Endothelial cell of umbilical vein (primary cell): ENCODE data around the gene ZIC4. TPM values are rescaled to one million over a fixed set of nuclear protein-coding genes. Genes with fewer than 3 reads are reported as not detected.

ENCODE experiments used
- BruUV-seq: library from RNA; stranded (reverse); fragments of 400-500 nt; replicated peaks from 2 replicates; lab custom pipeline; 2021; lab: Mats Ljungman, UMichigan
- CTCF ChIA-PET: fragments of 300-600, 350-600 bp; sonication (Branson Sonifier 250); formaldehyde crosslinking; loops from one replicate; lab custom pipeline; 2021; ENCODE audit warnings: antibody characterized with exemption, inconsistent platforms; lab: Charles Lee
- POLR2A ChIA-PET: fragments of 300-600, 350-600 bp; sonication (Branson Sonifier 250); formaldehyde crosslinking; loops from one replicate; lab custom pipeline; 2021; ENCODE audit warnings: antibody characterized with exemption, inconsistent platforms; lab: Charles Lee
- DNase-seq: peaks from one replicate; pipeline ENCODE4 v3.0.0-alpha.2; 2011; ENCODE audit warnings: low read depth, low spot score
- FAIRE-seq: peaks from 2 replicates; lab custom pipeline; 2011; peaks lifted over from hg19 to GRCh38; lab: Jason Lieb, UNC
- H2AFZ ChIP-seq: 2 replicates; pipeline ENCODE4 v1.6.0; 2012; ENCODE audit warnings: low read depth, low read length, control low read depth, inconsistent platforms
- H3K27ac ChIP-seq: 2 replicates; pipeline ENCODE4 v1.5.1; 2011; ENCODE audit warnings: low read depth, mild to moderate bottlenecking, control low read depth, low read length, moderate library complexity; ENCODE audit not compliant: insufficient read depth
- H3K27me3 ChIP-seq, 2 experiments: 2 replicates each; pipeline versions ENCODE4 v1.6.0 to v1.6.1; 2011; ENCODE audit warnings: low read length in 2 of 2, mixed read lengths in 1 of 2; ENCODE audit not compliant: control insufficient read depth in 2 of 2, insufficient read depth in 2 of 2
- H3K36me3 ChIP-seq, 2 experiments: 2 replicates in 1 of 2; 3 replicates in 1 of 2; pipeline ENCODE4 v1.5.1; 2011; ENCODE audit warnings: low read length in 2 of 2, mild to moderate bottlenecking in 1 of 2, moderate library complexity in 1 of 2; ENCODE audit not compliant: control insufficient read depth in 2 of 2, insufficient read depth in 2 of 2; ENCODE audit errors: extremely low read depth in 1 of 2
- H3K4me1 ChIP-seq: 3 replicates; pipeline ENCODE4 v1.5.1; 2011; ENCODE audit warnings: mild to moderate bottlenecking, low read length; ENCODE audit not compliant: control insufficient read depth, insufficient read depth; ENCODE audit errors: extremely low read depth
- H3K4me2 ChIP-seq: 2 replicates; pipeline ENCODE4 v1.6.1; 2011; ENCODE audit warnings: low read length, control low read depth, mixed read lengths; ENCODE audit not compliant: insufficient read depth
- H3K4me3 ChIP-seq, 3 experiments: fragments of 200-600 bp in 1 of 3; sonication (generic), shearing (Covaris generic) in 1 of 3; replicated peaks in 1 of 3; 2 replicates each; pipeline ENCODE4 v1.5.1; 2011 to 2016; ENCODE audit warnings: control low read depth in 3 of 3, low read length in 3 of 3, mild to moderate bottlenecking in 2 of 3, inconsistent platforms in 1 of 3, low read depth in 1 of 3, moderate library complexity in 1 of 3; ENCODE audit not compliant: insufficient read depth in 1 of 3
- H3K79me2 ChIP-seq: 2 replicates; pipeline ENCODE4 v1.6.0; 2012; ENCODE audit warnings: low read length, inconsistent platforms; ENCODE audit not compliant: control insufficient read depth, insufficient read depth
- H3K9ac ChIP-seq: replicated peaks from 2 replicates; pipeline ENCODE3; 2011; ENCODE audit warnings: low read length, control low read depth; ENCODE audit not compliant: insufficient read depth; ENCODE audit errors: extremely low read depth
- H3K9me1 ChIP-seq: replicated peaks from 3 replicates; pipeline ENCODE4 v1.6.0; 2011; ENCODE audit warnings: mild to moderate bottlenecking, low read length; ENCODE audit not compliant: control insufficient read depth, insufficient read depth; ENCODE audit errors: extremely low read depth
- H3K9me3 ChIP-seq: replicated peaks from 2 replicates; pipeline ENCODE4 v1.5.1; 2012; ENCODE audit warnings: low read length, inconsistent platforms; ENCODE audit not compliant: control insufficient read depth, insufficient read depth
- H4K20me1 ChIP-seq: replicated peaks from 2 replicates; pipeline ENCODE3; 2011; ENCODE audit warnings: mild to moderate bottlenecking, low read length; ENCODE audit not compliant: control insufficient read depth, insufficient read depth; ENCODE audit errors: extremely low read depth
- CTCF ChIP-seq, 2 donors: IDR thresholded peaks; 1 replicate in 1 of 2; 2 replicates in 1 of 2; pipeline ENCODE4 v1.5.1; 2011; ENCODE audit warnings: low read length in 2 of 2, mild to moderate bottlenecking in 2 of 2, moderate library complexity in 2 of 2, control low read depth in 1 of 2, inconsistent platforms in 1 of 2, low read depth in 1 of 2; ENCODE audit not compliant: insufficient read depth in 1 of 2; ENCODE audit errors: extremely low read depth in 1 of 2
- EZH2 ChIP-seq: IDR thresholded peaks from 2 replicates; pipeline ENCODE4 v1.6.1; 2012; ENCODE audit warnings: borderline replicate concordance, low read depth, mild to moderate bottlenecking, moderate library complexity, low read length, inconsistent platforms; ENCODE audit not compliant: severe bottlenecking
- FOS ChIP-seq: IDR thresholded peaks from 2 replicates; pipeline ENCODE4 v1.6.1; 2011; ENCODE audit warnings: mild to moderate bottlenecking, low read length, moderate library complexity, borderline replicate concordance; ENCODE audit not compliant: insufficient read depth
- GATA2 ChIP-seq: IDR thresholded peaks from 2 replicates; pipeline ENCODE4 v1.7.0; 2011; ENCODE audit warnings: low read depth, mild to moderate bottlenecking, moderate library complexity, mixed read lengths, low read length; ENCODE audit not compliant: insufficient read length, insufficient read depth
- JUN ChIP-seq: IDR thresholded peaks from 2 replicates; pipeline ENCODE4 v1.6.1; 2011; ENCODE audit warnings: borderline replicate concordance, low read depth; ENCODE audit not compliant: insufficient read length, insufficient read depth
- MAX ChIP-seq: IDR thresholded peaks from 2 replicates; pipeline ENCODE4 v1.6.1; 2011; ENCODE audit not compliant: insufficient read depth, insufficient read length
- MYC ChIP-seq: IDR thresholded peaks from one replicate; pipeline ENCODE4 v1.6.1; 2011; ENCODE audit warnings: mild to moderate bottlenecking, low read depth, low read length
- POLR2A ChIP-seq: IDR thresholded peaks from 2 replicates; pipeline ENCODE4 v1.6.1; 2012; ENCODE audit warnings: low read depth, mild to moderate bottlenecking, control low read depth, low read length
- POLR2AphosphoS5 ChIP-seq: IDR thresholded peaks from 2 replicates; pipeline ENCODE4 v1.6.1; 2012; ENCODE audit warnings: low read depth, mild to moderate bottlenecking, control low read depth, low read length, moderate library complexity; ENCODE audit not compliant: insufficient read depth
- dilution Hi-C: fragments of 300-500 bp; cut with MboI; formaldehyde crosslinking; loops from one replicate; pipeline ENCODE4 v1.15.0; 2019; ENCODE audit warnings: low sequenced_read_pairs; ENCODE audit not compliant: extremely low pct_ligation_motif_present
- intact Hi-C: fragments of 100-400 bp; cut with micrococcal nuclease; formaldehyde crosslinking; loops from one replicate; pipeline ENCODE4 v1.10.0; 2022
- polyA plus RNA-seq, 4 experiments: library from polyadenylated mRNA; depleted of rRNA in 3 of 4; stranded (reverse) in 3 of 4; unstranded in 1 of 4; fragments of >200 nt; gene quantifications; 2 replicates each; pipeline versions ENCODE4 v1.2.1 to v1.2.3, GENCODE V29; 2011 to 2012; ENCODE audit warnings: missing spikeins in 1 of 4
- total RNA-seq: library from RNA; stranded (reverse); gene quantifications from 2 replicates; pipeline ENCODE4 v1.2.3, GENCODE V29; 2021

ZIC4 gene
- total and polyA plus RNA-seq, 2 donors (not counting 3 experiments of a cell fraction or from before 2014, with no cell fraction given): not detected

DNA sequence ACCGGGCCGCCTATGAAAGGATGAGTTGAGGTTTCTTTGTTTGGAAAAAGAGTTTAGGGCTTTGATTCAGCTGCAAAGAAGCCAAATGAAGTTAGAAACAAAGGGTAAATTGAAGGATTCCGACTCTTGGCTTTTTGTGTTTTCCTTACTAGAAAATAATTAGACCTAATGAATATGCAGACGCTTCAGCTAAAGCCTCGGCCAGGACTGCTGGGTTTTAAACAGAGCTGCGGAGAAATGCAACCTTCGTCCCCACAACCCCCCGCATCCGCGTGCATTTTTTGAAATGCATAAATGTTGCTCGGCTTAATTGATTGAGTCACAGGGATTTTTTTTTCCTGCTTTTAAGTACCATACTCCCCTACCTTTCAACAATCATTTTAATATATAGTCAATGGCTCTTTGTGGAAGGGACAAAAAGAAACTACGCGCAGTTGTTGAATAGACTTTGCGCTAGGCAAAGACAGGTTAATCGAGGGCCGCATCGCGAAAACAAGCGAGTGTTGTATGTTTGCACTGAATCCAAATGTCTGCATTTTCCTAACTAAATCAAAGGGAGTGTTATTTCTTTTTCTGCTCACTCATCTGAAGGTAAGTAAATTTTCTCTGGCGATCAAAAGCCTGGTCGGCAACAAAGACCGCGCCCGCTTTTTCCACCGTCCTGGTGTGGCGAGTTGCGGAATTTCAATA, 1.3 kb upstream of the ZIC4 start:
- H3K27me3 ChIP-seq: peaks cover 93 to 99% of the 10 kb centered on the region in 2 experiments
- no peaks in the 10 kb centered on the region for H4K20me1 ChIP-seq
- H3K9ac ChIP-seq: no peak overlapping the region
- intact Hi-C loops (loop anchor here (5.0 kb wide), 1 partner anchor 50 kb away; no protein-coding TSS in a partner anchor), dilution Hi-C loops (no loop called here)
- DNase-seq: no peak
- H3K27ac ChIP-seq: no peak overlapping the region
- H3K4me2 ChIP-seq: no peak overlapping the region
- BruUV-seq: no TSS peak
- no peaks in the 10 kb centered on the region for H3K79me2 ChIP-seq
- FAIRE-seq: no peak
- POLR2A ChIA-PET: no interaction called here
- H3K4me1 ChIP-seq: peaks cover 6% of the 10 kb centered on the region
- H3K36me3 ChIP-seq: no peaks in the 10 kb centered on the region
- H3K9me1 ChIP-seq: no peaks in the 10 kb centered on the region
- no peaks in the 10 kb centered on the region for H3K9me3 ChIP-seq
- TF ChIP-seq POLR2AphosphoS5: no peak
- no peak overlapping the region for H3K4me3 ChIP-seq
- CTCF ChIA-PET: no interaction called here
- no peak overlapping the region for H2AFZ ChIP-seq

DNA sequence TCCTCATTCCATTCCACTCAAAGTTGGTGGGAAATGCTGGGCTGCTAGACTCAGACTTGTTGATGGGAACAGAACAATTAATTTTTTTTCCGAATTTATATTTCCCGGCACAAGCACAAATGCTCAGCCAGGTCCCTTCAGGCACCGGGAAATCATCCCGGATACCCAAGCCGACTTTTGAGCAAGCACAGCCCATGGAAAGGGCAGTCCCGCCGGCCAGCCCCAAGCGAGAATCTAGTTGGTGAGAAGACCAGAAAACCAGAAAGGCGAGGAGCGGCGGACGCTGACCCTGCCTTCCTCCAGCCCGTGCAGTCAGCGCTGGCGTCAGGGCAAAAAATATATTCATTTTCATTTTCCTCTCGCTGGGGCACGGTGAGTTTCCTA, 763 bp upstream of the ZIC4 start:
- Histone ChIP-seq H3K9me1 (no peaks in the 10 kb centered on the region), H3K79me2 (no peaks in the 10 kb centered on the region), H3K36me3 (no peaks in the 10 kb centered on the region), H3K9ac (no peak overlapping the region), H3K4me3 (no peak overlapping the region), H3K27me3 (peaks cover 93 to 99% of the 10 kb centered on the region in 2 experiments), H3K4me2 (no peak overlapping the region), H2AFZ (no peak overlapping the region), H3K4me1 (peaks cover 6% of the 10 kb centered on the region), H3K27ac (no peak overlapping the region), H3K9me3 (no peaks in the 10 kb centered on the region), H4K20me1 (no peaks in the 10 kb centered on the region)
- dilution Hi-C loops: no loop called here
- intact Hi-C loops: loop anchor here (5.0 kb wide), 1 partner anchor 50 kb away; no protein-coding TSS in a partner anchor
- no TSS peak for BruUV-seq
- POLR2A ChIA-PET: no interaction called here
- FAIRE-seq (peak; percentile 4), DNase-seq (no peak)
- CTCF ChIA-PET: no interaction called here
- TF ChIP-seq FOS (no peak), JUN (no peak), POLR2A (no peak), MAX (no peak), MYC (no peak), POLR2AphosphoS5 (no peak), CTCF (IDR thresholded peaks at IDR 0.05; ENCODE audit: extremely low read depth in 1 of 2, insufficient read depth in 1 of 2, low read depth in 1 of 2, low read length in 2 of 2) (no peak), EZH2 (no peak), GATA2 (no peak)
